AG09309 (cell line): ENCODE results near the gene DSC3.

Experiments used
- DNase-seq: peaks from one replicate; pipeline ENCODE4 v3.0.0-alpha.2; 2010; ENCODE audit warnings: low read depth
- H3K4me3 ChIP-seq: 2 replicates; pipeline ENCODE4 v1.5.1; 2011; ENCODE audit warnings: mild to moderate bottlenecking, low read depth, low read length, moderate library complexity; ENCODE audit not compliant: control insufficient read depth
- TF ChIP-seq, protein P1 (sequence below): IDR thresholded peaks from 2 replicates; pipeline ENCODE4 v1.5.1; 2011; ENCODE audit warnings: mild to moderate bottlenecking, low read depth, low read length, inconsistent platforms; ENCODE audit not compliant: insufficient read depth, control insufficient read depth; ENCODE audit errors: missing control alignments

DSC3 gene

GRCh38 chr18:31070206-31070605 lies 27.7 kb upstream of the DSC3 start:
- H3K4me3 ChIP-seq, result no peak overlapping the region
- DNase-seq, result no peak
- TF ChIP-seq, protein P1, sequence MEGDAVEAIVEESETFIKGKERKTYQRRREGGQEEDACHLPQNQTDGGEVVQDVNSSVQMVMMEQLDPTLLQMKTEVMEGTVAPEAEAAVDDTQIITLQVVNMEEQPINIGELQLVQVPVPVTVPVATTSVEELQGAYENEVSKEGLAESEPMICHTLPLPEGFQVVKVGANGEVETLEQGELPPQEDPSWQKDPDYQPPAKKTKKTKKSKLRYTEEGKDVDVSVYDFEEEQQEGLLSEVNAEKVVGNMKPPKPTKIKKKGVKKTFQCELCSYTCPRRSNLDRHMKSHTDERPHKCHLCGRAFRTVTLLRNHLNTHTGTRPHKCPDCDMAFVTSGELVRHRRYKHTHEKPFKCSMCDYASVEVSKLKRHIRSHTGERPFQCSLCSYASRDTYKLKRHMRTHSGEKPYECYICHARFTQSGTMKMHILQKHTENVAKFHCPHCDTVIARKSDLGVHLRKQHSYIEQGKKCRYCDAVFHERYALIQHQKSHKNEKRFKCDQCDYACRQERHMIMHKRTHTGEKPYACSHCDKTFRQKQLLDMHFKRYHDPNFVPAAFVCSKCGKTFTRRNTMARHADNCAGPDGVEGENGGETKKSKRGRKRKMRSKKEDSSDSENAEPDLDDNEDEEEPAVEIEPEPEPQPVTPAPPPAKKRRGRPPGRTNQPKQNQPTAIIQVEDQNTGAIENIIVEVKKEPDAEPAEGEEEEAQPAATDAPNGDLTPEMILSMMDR, result no peak

- no peak for DNase-seq
- no peak overlapping the region for H3K4me3 ChIP-seq
- TF ChIP-seq, protein P1, result no peak
Observed at GRCh38 chr18:31066266-31066665, 23.7 kb upstream of the DSC3 start.

GRCh38 chr18:31065036-31065773 lies 22.7 kb upstream of the DSC3 start:
- H3K4me3 ChIP-seq, result no peak overlapping the region
- DNase-seq, result no peak
- TF ChIP-seq, protein P1, result no peak

DNA sequence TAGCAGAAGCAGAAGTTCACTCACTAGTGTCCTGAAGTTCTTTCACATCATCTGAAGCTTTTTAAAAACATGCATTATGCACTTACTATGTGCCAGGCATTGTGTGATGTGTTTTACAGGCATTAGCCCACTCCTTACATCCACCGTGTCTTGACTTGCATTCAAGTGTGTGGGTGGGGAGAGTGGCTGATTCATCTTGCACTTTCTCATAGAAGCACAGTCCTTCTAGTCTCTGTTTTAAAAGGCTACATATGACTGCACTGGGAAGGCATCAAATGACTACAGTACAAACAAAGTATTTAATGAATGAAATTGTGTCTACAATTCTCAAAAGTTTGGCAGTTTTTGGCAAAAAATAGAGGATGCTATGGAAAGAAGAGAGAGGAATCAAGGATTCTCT lies 21.6 kb upstream of the DSC3 start:
- DNase-seq, result no peak
- TF ChIP-seq, protein P1, result no peak
- H3K4me3 ChIP-seq, result no peak overlapping the region

- TF ChIP-seq, protein P1, result no peak
- no peak overlapping the region for H3K4me3 ChIP-seq
- DNase-seq, result no peak
Observed at GRCh38 chr18:31061945-31062344, 19.4 kb upstream of the DSC3 start.

- TF ChIP-seq, protein P1, result no peak
- no peak overlapping the region for H3K4me3 ChIP-seq
- no peak for DNase-seq
Observed at GRCh38 chr18:31058897-31059296, 16.4 kb upstream of the DSC3 start.
